ENCODE data around the gene MZT1. TPM values are rescaled to one million over a fixed set of nuclear protein-coding genes. Genes with fewer than 3 reads are reported as not detected.

MZT1 gene
- total and polyA plus RNA-seq, 2 experiments from 2014 or later = 35.0 to 52.3 TPM

DNA sequence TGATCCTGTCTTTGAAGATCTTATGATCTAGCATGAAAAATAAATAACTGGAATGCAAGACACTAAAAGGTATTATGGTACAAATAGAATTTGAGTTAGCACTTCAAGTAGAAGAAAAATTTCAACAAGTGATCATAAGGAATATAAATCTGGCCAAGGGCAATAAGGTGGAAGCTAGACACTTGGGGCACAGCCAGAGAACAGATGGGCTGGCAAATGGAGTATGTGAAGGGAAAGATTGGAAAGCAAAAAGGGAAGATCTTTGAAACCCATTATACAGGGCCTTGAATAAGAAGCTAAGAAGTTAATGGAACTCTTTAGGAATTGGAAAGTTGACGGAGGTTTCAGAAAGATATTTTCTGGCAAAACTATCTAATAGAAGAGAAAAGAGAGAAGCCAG lies 61.0 kb downstream of the MZT1 start (continued):
- TF ChIP-seq, protein P1, sequence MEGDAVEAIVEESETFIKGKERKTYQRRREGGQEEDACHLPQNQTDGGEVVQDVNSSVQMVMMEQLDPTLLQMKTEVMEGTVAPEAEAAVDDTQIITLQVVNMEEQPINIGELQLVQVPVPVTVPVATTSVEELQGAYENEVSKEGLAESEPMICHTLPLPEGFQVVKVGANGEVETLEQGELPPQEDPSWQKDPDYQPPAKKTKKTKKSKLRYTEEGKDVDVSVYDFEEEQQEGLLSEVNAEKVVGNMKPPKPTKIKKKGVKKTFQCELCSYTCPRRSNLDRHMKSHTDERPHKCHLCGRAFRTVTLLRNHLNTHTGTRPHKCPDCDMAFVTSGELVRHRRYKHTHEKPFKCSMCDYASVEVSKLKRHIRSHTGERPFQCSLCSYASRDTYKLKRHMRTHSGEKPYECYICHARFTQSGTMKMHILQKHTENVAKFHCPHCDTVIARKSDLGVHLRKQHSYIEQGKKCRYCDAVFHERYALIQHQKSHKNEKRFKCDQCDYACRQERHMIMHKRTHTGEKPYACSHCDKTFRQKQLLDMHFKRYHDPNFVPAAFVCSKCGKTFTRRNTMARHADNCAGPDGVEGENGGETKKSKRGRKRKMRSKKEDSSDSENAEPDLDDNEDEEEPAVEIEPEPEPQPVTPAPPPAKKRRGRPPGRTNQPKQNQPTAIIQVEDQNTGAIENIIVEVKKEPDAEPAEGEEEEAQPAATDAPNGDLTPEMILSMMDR (conservative IDR thresholded peaks at IDR 0.05; ENCODE audit: low read depth in 2 of 2) = no peak
- TF ChIP-seq EZH2phosphoT487 (IDR thresholded peaks at IDR 0.05; ENCODE audit: unreplicated experiment) = no peak

DNA sequence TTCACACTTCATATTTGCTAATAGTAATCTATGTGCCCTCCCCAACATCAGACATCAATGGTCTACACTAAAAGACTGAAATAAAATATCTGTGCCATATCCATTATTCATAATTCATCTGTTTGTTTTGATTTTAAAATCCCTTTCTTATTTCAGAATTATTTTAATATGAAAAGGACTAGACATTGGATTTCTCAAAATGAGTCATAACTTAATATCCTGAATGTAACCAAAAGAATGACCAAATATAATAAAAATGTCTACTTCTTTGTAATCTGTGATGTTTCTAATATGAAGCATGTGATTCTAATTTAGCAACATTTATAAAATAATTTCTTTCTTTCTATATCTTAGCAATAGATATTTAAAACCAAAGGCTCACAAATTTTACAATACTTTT lies 64.9 kb downstream of the MZT1 start:
- ATAC-seq = no peak
- Histone ChIP-seq H3K4me3 (no peak overlapping the region), H3K27ac (ENCODE audit: low read depth) (no peak overlapping the region), H3F3A (replicated peaks; ENCODE audit: low read depth) (no peaks in the 10 kb centered on the region), H3K4me2 (no peak overlapping the region), H3K9me2 (ENCODE audit: insufficient read depth) (no peaks in the 10 kb centered on the region), H4K20me1 (replicated peaks; ENCODE audit: insufficient read depth) (no peaks in the 10 kb centered on the region), H3K79me2 (replicated peaks; ENCODE audit: insufficient read depth) (no peaks in the 10 kb centered on the region), H3K36me3 (ENCODE audit: insufficient read depth) (no peaks in the 10 kb centered on the region), H2AFZ (no peak overlapping the region), H3K27me3 (ENCODE audit: insufficient read depth) (no peaks in the 10 kb centered on the region), H3K4me1 (ENCODE audit: insufficient read depth) (peaks cover 4% of the 10 kb centered on the region; the same call in 1 of the 2 replicates)
- TF ChIP-seq EZH2phosphoT487 (IDR thresholded peaks at IDR 0.05; ENCODE audit: unreplicated experiment) (no peak), JUNB (IDR thresholded peaks at IDR 0.05; ENCODE audit: unreplicated experiment) (no peak)
- TF ChIP-seq, protein P1 (conservative IDR thresholded peaks at IDR 0.05; ENCODE audit: low read depth in 2 of 2) = no peak
- TF ChIP-seq, protein P2, sequence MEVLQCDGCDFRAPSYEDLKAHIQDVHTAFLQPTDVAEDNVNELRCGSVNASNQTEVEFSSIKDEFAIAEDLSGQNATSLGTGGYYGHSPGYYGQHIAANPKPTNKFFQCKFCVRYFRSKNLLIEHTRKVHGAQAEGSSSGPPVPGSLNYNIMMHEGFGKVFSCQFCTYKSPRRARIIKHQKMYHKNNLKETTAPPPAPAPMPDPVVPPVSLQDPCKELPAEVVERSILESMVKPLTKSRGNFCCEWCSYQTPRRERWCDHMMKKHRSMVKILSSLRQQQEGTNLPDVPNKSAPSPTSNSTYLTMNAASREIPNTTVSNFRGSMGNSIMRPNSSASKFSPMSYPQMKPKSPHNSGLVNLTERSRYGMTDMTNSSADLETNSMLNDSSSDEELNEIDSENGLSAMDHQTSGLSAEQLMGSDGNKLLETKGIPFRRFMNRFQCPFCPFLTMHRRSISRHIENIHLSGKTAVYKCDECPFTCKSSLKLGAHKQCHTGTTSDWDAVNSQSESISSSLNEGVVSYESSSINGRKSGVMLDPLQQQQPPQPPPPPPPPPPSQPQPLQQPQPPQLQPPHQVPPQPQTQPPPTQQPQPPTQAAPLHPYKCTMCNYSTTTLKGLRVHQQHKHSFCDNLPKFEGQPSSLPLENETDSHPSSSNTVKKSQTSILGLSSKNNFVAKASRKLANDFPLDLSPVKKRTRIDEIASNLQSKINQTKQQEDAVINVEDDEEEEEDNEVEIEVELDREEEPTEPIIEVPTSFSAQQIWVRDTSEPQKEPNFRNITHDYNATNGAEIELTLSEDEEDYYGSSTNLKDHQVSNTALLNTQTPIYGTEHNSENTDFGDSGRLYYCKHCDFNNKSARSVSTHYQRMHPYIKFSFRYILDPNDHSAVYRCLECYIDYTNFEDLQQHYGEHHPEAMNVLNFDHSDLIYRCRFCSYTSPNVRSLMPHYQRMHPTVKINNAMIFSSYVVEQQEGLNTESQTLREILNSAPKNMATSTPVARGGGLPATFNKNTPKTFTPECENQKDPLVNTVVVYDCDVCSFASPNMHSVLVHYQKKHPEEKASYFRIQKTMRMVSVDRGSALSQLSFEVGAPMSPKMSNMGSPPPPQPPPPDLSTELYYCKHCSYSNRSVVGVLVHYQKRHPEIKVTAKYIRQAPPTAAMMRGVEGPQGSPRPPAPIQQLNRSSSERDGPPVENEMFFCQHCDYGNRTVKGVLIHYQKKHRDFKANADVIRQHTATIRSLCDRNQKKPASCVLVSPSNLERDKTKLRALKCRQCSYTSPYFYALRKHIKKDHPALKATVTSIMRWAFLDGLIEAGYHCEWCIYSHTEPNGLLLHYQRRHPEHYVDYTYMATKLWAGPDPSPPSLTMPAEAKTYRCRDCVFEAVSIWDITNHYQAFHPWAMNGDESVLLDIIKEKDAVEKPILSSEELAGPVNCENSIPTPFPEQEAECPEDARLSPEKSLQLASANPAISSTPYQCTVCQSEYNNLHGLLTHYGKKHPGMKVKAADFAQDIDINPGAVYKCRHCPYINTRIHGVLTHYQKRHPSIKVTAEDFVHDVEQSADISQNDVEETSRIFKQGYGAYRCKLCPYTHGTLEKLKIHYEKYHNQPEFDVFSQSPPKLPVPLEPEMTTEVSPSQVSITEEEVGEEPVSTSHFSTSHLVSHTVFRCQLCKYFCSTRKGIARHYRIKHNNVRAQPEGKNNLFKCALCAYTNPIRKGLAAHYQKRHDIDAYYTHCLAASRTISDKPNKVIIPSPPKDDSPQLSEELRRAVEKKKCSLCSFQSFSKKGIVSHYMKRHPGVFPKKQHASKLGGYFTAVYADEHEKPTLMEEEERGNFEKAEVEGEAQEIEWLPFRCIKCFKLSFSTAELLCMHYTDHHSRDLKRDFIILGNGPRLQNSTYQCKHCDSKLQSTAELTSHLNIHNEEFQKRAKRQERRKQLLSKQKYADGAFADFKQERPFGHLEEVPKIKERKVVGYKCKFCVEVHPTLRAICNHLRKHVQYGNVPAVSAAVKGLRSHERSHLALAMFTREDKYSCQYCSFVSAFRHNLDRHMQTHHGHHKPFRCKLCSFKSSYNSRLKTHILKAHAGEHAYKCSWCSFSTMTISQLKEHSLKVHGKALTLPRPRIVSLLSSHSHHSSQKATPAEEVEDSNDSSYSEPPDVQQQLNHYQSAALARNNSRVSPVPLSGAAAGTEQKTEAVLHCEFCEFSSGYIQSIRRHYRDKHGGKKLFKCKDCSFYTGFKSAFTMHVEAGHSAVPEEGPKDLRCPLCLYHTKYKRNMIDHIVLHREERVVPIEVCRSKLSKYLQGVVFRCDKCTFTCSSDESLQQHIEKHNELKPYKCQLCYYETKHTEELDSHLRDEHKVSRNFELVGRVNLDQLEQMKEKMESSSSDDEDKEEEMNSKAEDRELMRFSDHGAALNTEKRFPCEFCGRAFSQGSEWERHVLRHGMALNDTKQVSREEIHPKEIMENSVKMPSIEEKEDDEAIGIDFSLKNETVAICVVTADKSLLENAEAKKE (CRISPR knock-in tag; IDR thresholded peaks at IDR 0.05) = no peak
- Mint-ChIP-seq H3K4me1 (peaks cover 6% of the 10 kb centered on the region; the same call in 2 of the 3 replicates), H3K27ac (no peak overlapping the region), H3K36me3 (ENCODE audit: low read depth) (no peaks in the 10 kb centered on the region), H3K9me3 (no peaks in the 10 kb centered on the region; the same call in 2 of the 3 replicates), H3K4me3 (no peak overlapping the region), H3K27me3 (ENCODE audit: insufficient read depth, low read depth, poor library complexity) (peaks cover 2% of the 10 kb centered on the region)
- DNase-seq (ENCODE audit: low spot score) = no peak

Small RNA genes within 50 kb of the gene (small RNA-seq; reads per million reads assigned to genes)
- gene RNU6-80P (ENCODE audit: low replicate concordance) = 0.10 reads per million

Other genes starting within 250 kb of the MZT1 start
- 20.0 and 23.9 TPM in 2 replicates for gene BORA, start 294 bp upstream of the MZT1 start, total RNA-seq (2014; rRNA removed; shearing (Covaris generic))
- gene BORA, start 294 bp upstream of the MZT1 start, polyA plus RNA-seq (2016; fragmentation: Nextera tagmentation; extraction: Ambion mirVana) = 9.1 and 12.0 TPM in 2 replicates
- gene DIS3, start 54.3 kb upstream of the MZT1 start, total RNA-seq (2014; rRNA removed; shearing (Covaris generic)) = 43.4 and 45.1 TPM in 2 replicates
- 37.0 and 37.7 TPM in 2 replicates for gene DIS3, start 54.3 kb upstream of the MZT1 start, polyA plus RNA-seq (2016; fragmentation: Nextera tagmentation; extraction: Ambion mirVana)
- gene PIBF1, start 54.5 kb upstream of the MZT1 start, total RNA-seq (2014; rRNA removed; shearing (Covaris generic)) = 15.6 and 22.6 TPM in 2 replicates
- 11.4 and 14.9 TPM in 2 replicates for gene PIBF1, start 54.5 kb upstream of the MZT1 start, polyA plus RNA-seq (2016; fragmentation: Nextera tagmentation; extraction: Ambion mirVana)

Data from GM23338 (cell line).